H1 (cell line): ENCODE measurements around the gene S100A4. TPM values are rescaled to one million over a fixed set of nuclear protein-coding genes. Genes with fewer than 3 reads are reported as not detected.

ENCODE experiments used
- CTCF ChIA-PET: fragments of 300-600 bp; sonication (Branson Sonifier 250); formaldehyde crosslinking; loops from one replicate; lab custom pipeline; 2021; ENCODE audit not compliant: partially characterized antibody; lab: Charles Lee
- POLR2A ChIA-PET: fragments of 300-600 bp; sonication (Branson Sonifier 250); formaldehyde crosslinking; loops from one replicate; lab custom pipeline; 2021; ENCODE audit warnings: inconsistent platforms; ENCODE audit not compliant: partially characterized antibody; lab: Charles Lee
- DNase-seq, 2 experiments: peaks; one replicate each; pipeline versions ENCODE4 v3.0.0 to v3.0.0-alpha.2; 2010 to 2022; ENCODE audit warnings: low spot score in 2 of 2, low read depth in 1 of 2, mixed read lengths in 1 of 2
- FAIRE-seq: peaks from 2 replicates; lab custom pipeline; 2011; peaks lifted over from hg19 to GRCh38; lab: Jason Lieb, UNC
- H2AFZ ChIP-seq: 2 replicates; pipeline ENCODE4 v1.8.1; 2012; ENCODE audit warnings: low read length, inconsistent platforms
- H2AK5ac ChIP-seq: 2 replicates; pipeline ENCODE4 v1.6.1; 2013; ENCODE audit warnings: low read depth, low read length
- H2BK120ac ChIP-seq: replicated peaks from 2 replicates; pipeline ENCODE3; 2013; ENCODE audit warnings: low read depth, low read length, inconsistent platforms
- H2BK12ac ChIP-seq: 2 replicates; pipeline ENCODE4 v1.6.1; 2013; ENCODE audit warnings: low read depth, low read length
- H2BK15ac ChIP-seq: 2 replicates; pipeline ENCODE4 v1.6.1; 2013; ENCODE audit warnings: low read length
- H2BK20ac ChIP-seq: 2 replicates; pipeline ENCODE4 v1.6.1; 2013; ENCODE audit warnings: low read length
- H2BK5ac ChIP-seq: 2 replicates; pipeline ENCODE4 v1.6.1; 2013; ENCODE audit warnings: low read depth, low read length
- H3K14ac ChIP-seq: 2 replicates; pipeline ENCODE4 v1.6.1; 2013; ENCODE audit warnings: inconsistent platforms; ENCODE audit not compliant: insufficient read length
- H3K18ac ChIP-seq: 2 replicates; pipeline ENCODE4 v1.6.1; 2013; ENCODE audit warnings: low read length; ENCODE audit errors: extremely low read depth
- H3K23ac ChIP-seq: 2 replicates; pipeline ENCODE4 v1.6.1; 2013; ENCODE audit warnings: inconsistent platforms; ENCODE audit not compliant: insufficient read length
- H3K23me2 ChIP-seq: 2 replicates; pipeline ENCODE4 v1.6.1; 2013; ENCODE audit warnings: low read depth, low read length
- H3K27ac ChIP-seq: 2 replicates; pipeline ENCODE4 v1.6.1; 2011; ENCODE audit warnings: low read depth, low read length, inconsistent platforms
- H3K27me3 ChIP-seq, 4 experiments: replicated peaks in 1 of 4; 1 replicate in 1 of 4; 2 replicates in 3 of 4; pipeline versions ENCODE4 v1.6.1 to v1.8.1; 2011 to 2013; ENCODE audit warnings: low read length in 3 of 4, mild to moderate bottlenecking in 3 of 4, inconsistent platforms in 2 of 4, mixed read lengths in 2 of 4, moderate library complexity in 1 of 4; ENCODE audit not compliant: control insufficient read depth in 3 of 4, insufficient read depth in 3 of 4; ENCODE audit errors: extremely low read depth in 1 of 4
- H3K36me3 ChIP-seq, 4 experiments: 2 replicates each; pipeline versions ENCODE4 v1.6.1 to v1.8.1; 2011 to 2013; ENCODE audit warnings: mild to moderate bottlenecking in 4 of 4, low read length in 3 of 4, moderate library complexity in 2 of 4, control low read depth in 1 of 4, inconsistent platforms in 1 of 4; ENCODE audit not compliant: insufficient read depth in 4 of 4, control insufficient read depth in 2 of 4
- H3K4ac ChIP-seq: replicated peaks from 2 replicates; pipeline ENCODE3; 2013; ENCODE audit warnings: low read length, low read depth, mixed read lengths, inconsistent platforms; ENCODE audit not compliant: insufficient read length
- H3K4me1 ChIP-seq, 4 experiments: replicated peaks in 1 of 4; 1 replicate in 1 of 4; 2 replicates in 3 of 4; pipeline versions ENCODE4 v1.6.1 to v1.8.1; 2011 to 2013; ENCODE audit warnings: low read length in 3 of 4, inconsistent platforms in 2 of 4, mixed read lengths in 1 of 4; ENCODE audit not compliant: insufficient read depth in 4 of 4, control insufficient read depth in 3 of 4
- H3K4me2 ChIP-seq, 2 experiments: 2 replicates each; pipeline versions ENCODE4 v1.6.1 to v1.8.1; 2011 to 2013; ENCODE audit warnings: low read depth in 2 of 2, low read length in 2 of 2, control low read depth in 1 of 2, inconsistent platforms in 1 of 2, mild to moderate bottlenecking in 1 of 2; ENCODE audit not compliant: insufficient read depth in 1 of 2
- H3K4me3 ChIP-seq, 4 experiments: fragments of 200-600, 300-600 bp in 1 of 4; sonication (generic), shearing (Covaris generic), sonication (Bioruptor Twin) in 1 of 4; 2 replicates each; pipeline versions ENCODE4 v1.5.1 to v1.8.1; 2011 to 2016; ENCODE audit warnings: low read length in 4 of 4, low read depth in 3 of 4, control low read depth in 2 of 4, inconsistent platforms in 2 of 4, mild to moderate bottlenecking in 2 of 4, mixed read lengths in 1 of 4, moderate library complexity in 1 of 4; ENCODE audit not compliant: insufficient read depth in 2 of 4; ENCODE audit errors: extremely low read depth in 1 of 4
- H3K56ac ChIP-seq: replicated peaks from 2 replicates; pipeline ENCODE3; 2013; ENCODE audit warnings: low read depth, mild to moderate bottlenecking, mixed read lengths, low read length, inconsistent platforms; ENCODE audit not compliant: insufficient read length
- H3K79me1 ChIP-seq: 2 replicates; pipeline ENCODE4 v1.6.1; 2013; ENCODE audit warnings: low read depth, low read length, control low read depth
- H3K79me2 ChIP-seq, 2 experiments: 2 replicates each; pipeline versions ENCODE4 v1.6.1 to v1.8.1; 2012 to 2013; ENCODE audit warnings: low read length in 2 of 2, mild to moderate bottlenecking in 2 of 2, inconsistent platforms in 1 of 2; ENCODE audit not compliant: insufficient read depth in 2 of 2, control insufficient read depth in 1 of 2
- H3K9ac ChIP-seq, 4 experiments: replicated peaks in 1 of 4; 1 replicate in 1 of 4; 2 replicates in 3 of 4; pipeline versions ENCODE4 v1.6.1 to v1.8.1; 2011 to 2013; ENCODE audit warnings: low read depth in 3 of 4, low read length in 3 of 4, control low read depth in 2 of 4, mild to moderate bottlenecking in 2 of 4, moderate library complexity in 2 of 4, inconsistent platforms in 1 of 4; ENCODE audit errors: extremely low read depth in 1 of 4
- H3K9me3 ChIP-seq, 2 experiments: 2 replicates each; pipeline versions ENCODE4 v1.6.1 to v1.8.1; 2012 to 2013; ENCODE audit warnings: mild to moderate bottlenecking in 2 of 2, moderate library complexity in 2 of 2, control low read depth in 1 of 2, inconsistent platforms in 1 of 2, low read depth in 1 of 2, low read length in 1 of 2, mixed read lengths in 1 of 2; ENCODE audit not compliant: insufficient read depth in 2 of 2
- H4K20me1 ChIP-seq, 2 experiments: replicated peaks in 1 of 2; 2 replicates each; pipeline versions ENCODE3 to v1.8.1; 2011 to 2013; ENCODE audit warnings: inconsistent platforms in 2 of 2, low read length in 2 of 2, mild to moderate bottlenecking in 1 of 2; ENCODE audit not compliant: insufficient read depth in 2 of 2, control insufficient read depth in 1 of 2
- H4K5ac ChIP-seq: 2 replicates; pipeline ENCODE4 v1.6.1; 2013; ENCODE audit warnings: low read length, low read depth, mixed read lengths, inconsistent platforms; ENCODE audit not compliant: insufficient read length
- H4K8ac ChIP-seq: 2 replicates; pipeline ENCODE4 v1.8.0; 2013; ENCODE audit warnings: mild to moderate bottlenecking, moderate library complexity, low read length, inconsistent platforms; ENCODE audit not compliant: insufficient read depth; ENCODE audit errors: extremely low read depth
- H4K91ac ChIP-seq: replicated peaks from 2 replicates; pipeline ENCODE3; 2013; ENCODE audit warnings: low read length, mixed read lengths, inconsistent platforms; ENCODE audit not compliant: insufficient read length
- TAF1 ChIP-seq: IDR thresholded peaks from 2 replicates; pipeline ENCODE4 v1.6.1; 2011; ENCODE audit warnings: mild to moderate bottlenecking, low read depth, low read length
- WGBS, 2 experiments: shearing (Covaris generic) in 1 of 2; methylation state at CpG; one replicate each; pipeline versions ENCODE4 v1.1.6 to v1.1.7; 2013 to 2015; ENCODE audit warnings: low lambda C conversion rate in 2 of 2, mixed read lengths in 2 of 2, inconsistent platforms in 1 of 2, low coverage in 1 of 2, missing lambda C conversion rate in 1 of 2; ENCODE audit not compliant: insufficient replicate concordance in 2 of 2, insufficient coverage in 1 of 2, insufficient read length in 1 of 2; ENCODE audit errors: extremely low coverage in 1 of 2, missing lambda C conversion rate in 1 of 2; 5-methylcytosine and 5-hydroxymethylcytosine counted together
- polyA plus RNA-seq, 7 experiments: library from polyadenylated mRNA; depleted of rRNA in 3 of 7; stranded (reverse) in 5 of 7; unstranded in 2 of 7; fragments of >200 nt in 5 of 7; fragments of 200-250 nt in 2 of 7; gene quantifications; 1 replicate in 5 of 7; 2 replicates in 1 of 7; 4 replicates in 1 of 7; pipeline versions ENCODE4 v1.2.1 to v1.2.3, GENCODE V29; 2011 to 2013; ENCODE audit warnings: missing spikeins in 2 of 7, mixed read lengths in 2 of 7
- total RNA-seq: library from RNA; stranded (reverse); fragmentation: NEBNext Ultra II Directional; extraction: Animal tissue kit (Norgen Biotek cat#: 25700); gene quantifications from 2 replicates; pipeline ENCODE4 v1.2.1, GENCODE V29; 2021
- TF ChIP-seq, protein P1 (sequence below): IDR thresholded peaks from 2 replicates; pipeline ENCODE4 v1.6.1; 2012; ENCODE audit warnings: inconsistent platforms

Gene S100A4
- total and polyA plus RNA-seq, 2 of the 8 experiments (the other 6 are each of a cell fraction or from before 2014, with no cell fraction given) = 36.3 to 85.4 TPM

DNA sequence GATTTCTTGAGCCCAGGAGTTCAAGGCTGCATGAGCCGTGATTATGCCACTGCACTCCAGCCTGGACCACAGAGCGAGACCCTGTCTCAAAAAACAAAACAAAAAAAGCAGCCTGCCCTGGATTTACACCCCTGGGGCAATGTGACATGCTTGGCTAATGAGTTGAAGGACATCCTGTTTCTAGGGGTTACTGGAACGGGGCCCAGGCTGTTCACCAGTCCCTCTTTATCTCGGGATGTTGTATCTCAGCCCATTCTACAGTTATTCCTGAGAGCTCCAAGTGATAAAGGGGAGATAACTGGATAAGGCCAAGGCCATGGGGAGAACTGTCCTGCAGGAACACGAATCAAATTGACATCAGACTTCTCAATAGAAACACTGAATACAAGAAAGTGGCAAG is 41.7 kb upstream of the S100A4 start:
- Histone ChIP-seq H3K36me3 (no peaks in the 10 kb centered on the region), H3K79me1 (no peaks in the 10 kb centered on the region), H3K4me1 (no peaks in the 10 kb centered on the region), H3K4ac (no peak overlapping the region), H4K91ac (no peak overlapping the region), H2BK12ac (no peak overlapping the region), H3K27ac (no peak overlapping the region), H3K79me2 (no peaks in the 10 kb centered on the region), H3K9me3 (no peaks in the 10 kb centered on the region; a peak in 1 of 4 replicates), H3K27me3 (no peaks in the 10 kb centered on the region), H4K5ac (no peak overlapping the region), H3K18ac (no peak overlapping the region), H3K56ac (no peak overlapping the region), H2AFZ (no peak overlapping the region), H2BK15ac (no peak overlapping the region), H3K4me3 (no peak overlapping the region), H2BK20ac (no peak overlapping the region), H2BK120ac (no peak overlapping the region), H3K4me2 (no peak overlapping the region), H3K23ac (no peak overlapping the region), H2BK5ac (no peak overlapping the region), H2AK5ac (no peak overlapping the region), H3K9ac (no peak overlapping the region), H3K14ac (no peak overlapping the region), H4K20me1 (no peaks in the 10 kb centered on the region), H3K23me2 (no peaks in the 10 kb centered on the region), H4K8ac (no peak overlapping the region)
- ChIA-PET POLR2A (interaction anchor here (0.8 to 2.7 kb wide), 2 partner anchors 15 to 40 kb away, joined by 3 to 10 read pairs; partner anchors contain the start of gene S100A13), CTCF (interaction anchor here (2.0 kb wide), 1 partner anchor 40 kb away, joined by 6 read pairs; the partner anchor contains the start of gene S100A13)
- WGBS, 2 experiments = 87% methylated on average over 5 of the region's 5 CpGs; no CpG with 5 or more reads in 1 of the 2 experiments
- DNase-seq (no peak), FAIRE-seq (no peak)
- no peak for TF ChIP-seq TAF1
- TF ChIP-seq, protein P1, sequence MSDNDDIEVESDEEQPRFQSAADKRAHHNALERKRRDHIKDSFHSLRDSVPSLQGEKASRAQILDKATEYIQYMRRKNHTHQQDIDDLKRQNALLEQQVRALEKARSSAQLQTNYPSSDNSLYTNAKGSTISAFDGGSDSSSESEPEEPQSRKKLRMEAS = no peak
